NCI-H1417 treated with DMSO at 0.1 percent for 48 hours (cell line): Measurements from ENCODE around the gene ZBTB7C.

Source experiments
- DNase-seq: peaks from one replicate; lab custom pipeline; 2025; lab: John Stamatoyannopoulos, UW

The ZBTB7C gene

GRCh38 chr18:48034651-48035555 is 374.3 kb downstream of the ZBTB7C start:
- no peak for DNase-seq

GRCh38 chr18:48033790-48034650 is 375.2 kb downstream of the ZBTB7C start:
- DNase-seq, result no peak

- DNase-seq, result no peak
These were observed 376.1 kb downstream of the ZBTB7C start for GRCh38 chr18:48032876-48033789.

GRCh38 chr18:48031641-48032040 is 377.5 kb downstream of the ZBTB7C start:
- DNase-seq, result no peak

DNA sequence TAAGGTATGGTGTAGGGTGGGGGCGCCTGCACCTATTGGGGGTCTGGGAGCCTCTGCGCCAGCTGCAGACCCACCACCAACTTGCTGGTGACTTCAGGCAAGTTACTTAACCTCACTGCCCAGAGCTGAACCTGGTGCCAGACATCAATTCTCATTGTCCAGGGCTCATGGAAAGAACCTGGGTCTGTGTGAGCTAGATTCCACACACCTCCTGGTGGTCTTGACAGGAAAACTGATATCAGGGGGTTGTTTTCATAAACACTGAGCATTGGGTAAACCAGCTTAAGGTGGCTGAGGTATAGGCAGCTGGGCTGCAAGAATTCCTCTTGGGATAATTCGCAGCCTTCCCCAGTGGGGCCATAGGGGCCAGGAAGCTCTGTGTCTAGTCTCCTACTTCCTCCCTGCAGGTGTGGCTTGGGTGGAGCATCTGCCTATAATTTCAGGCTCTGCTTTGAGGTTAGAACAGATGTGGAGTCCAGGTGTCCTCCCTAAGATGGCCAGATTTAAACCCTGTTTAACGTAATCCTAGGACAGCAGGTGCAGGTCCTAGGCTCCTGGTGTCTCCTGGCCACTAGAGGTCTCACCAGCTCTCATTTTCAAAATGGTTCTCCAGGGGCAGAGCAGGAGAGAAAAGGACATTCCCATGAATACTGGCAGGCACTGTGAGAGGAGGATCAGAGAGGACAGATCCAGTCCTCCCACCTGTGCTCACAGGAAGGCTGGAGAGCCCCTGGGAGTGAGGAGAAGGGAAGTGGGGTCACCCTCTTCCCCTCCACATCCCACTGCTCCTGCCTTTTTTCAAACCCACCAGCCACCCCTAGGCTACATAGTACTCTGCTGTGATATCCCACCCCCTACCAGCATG is 378.3 kb downstream of the ZBTB7C start:
- DNase-seq, result peak; percentile 46

DNA sequence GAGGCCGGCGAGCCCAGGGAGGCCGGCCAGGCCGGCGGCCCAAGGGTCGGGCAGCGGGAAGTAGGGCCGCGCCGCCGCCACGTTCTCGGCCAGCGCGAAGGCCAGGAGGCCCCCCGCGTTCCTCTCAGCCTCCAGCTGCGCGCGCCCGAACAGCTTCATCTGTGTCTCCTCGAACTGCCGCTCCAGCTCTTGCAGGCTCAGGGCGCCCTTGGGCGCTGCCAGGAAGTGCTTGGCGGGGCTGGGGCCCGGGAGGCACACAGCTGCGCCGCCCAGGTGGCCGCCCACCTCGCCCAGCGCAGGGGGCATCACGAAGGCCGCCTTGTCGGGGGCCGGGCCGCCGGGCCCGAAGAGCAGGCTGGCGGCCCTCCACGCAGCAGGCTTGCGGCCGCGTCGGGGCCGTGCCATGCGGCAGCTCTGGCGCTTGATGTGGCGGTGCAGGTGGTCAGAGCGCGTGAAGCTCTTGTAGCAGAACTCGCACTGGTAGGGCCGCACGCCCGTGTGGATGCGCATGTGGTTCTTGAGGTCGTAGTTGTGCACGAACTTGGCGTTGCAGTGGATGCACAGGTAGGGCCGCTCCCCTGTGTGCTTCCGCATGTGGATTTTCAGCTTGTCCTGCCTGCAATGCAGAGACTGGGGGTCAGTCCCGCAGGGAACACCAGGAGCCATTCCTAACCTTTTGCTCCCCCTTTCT is 379.7 kb downstream of the ZBTB7C start:
- DNase-seq, result no peak

GRCh38 chr18:48028696-48029095 is 380.5 kb downstream of the ZBTB7C start:
- no peak for DNase-seq

GRCh38 chr18:48028081-48028480 is 381.1 kb downstream of the ZBTB7C start:
- DNase-seq, result no peak

- DNase-seq, result no peak
These were observed 381.7 kb downstream of the ZBTB7C start for GRCh38 chr18:48027401-48027963.

DNA sequence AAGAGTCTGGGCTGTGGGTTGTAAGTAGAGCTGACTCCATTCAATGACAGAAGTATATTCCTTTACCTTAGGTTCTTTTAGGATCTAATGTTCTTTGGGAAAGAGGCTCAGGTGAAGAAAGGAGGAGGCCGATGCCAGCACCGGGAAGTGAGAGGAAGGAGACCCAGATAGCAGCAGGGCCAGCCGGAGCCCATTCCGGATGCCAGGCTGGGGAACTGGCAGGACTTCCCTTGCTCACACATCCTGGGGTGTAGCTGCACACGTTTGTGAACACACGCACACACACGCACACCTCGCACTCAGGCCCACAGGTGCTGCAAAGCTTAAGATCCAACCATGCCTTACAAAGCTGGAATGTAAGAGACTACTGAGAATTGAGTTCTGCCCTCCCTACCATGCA is 383.0 kb downstream of the ZBTB7C start:
- no peak for DNase-seq

DNA sequence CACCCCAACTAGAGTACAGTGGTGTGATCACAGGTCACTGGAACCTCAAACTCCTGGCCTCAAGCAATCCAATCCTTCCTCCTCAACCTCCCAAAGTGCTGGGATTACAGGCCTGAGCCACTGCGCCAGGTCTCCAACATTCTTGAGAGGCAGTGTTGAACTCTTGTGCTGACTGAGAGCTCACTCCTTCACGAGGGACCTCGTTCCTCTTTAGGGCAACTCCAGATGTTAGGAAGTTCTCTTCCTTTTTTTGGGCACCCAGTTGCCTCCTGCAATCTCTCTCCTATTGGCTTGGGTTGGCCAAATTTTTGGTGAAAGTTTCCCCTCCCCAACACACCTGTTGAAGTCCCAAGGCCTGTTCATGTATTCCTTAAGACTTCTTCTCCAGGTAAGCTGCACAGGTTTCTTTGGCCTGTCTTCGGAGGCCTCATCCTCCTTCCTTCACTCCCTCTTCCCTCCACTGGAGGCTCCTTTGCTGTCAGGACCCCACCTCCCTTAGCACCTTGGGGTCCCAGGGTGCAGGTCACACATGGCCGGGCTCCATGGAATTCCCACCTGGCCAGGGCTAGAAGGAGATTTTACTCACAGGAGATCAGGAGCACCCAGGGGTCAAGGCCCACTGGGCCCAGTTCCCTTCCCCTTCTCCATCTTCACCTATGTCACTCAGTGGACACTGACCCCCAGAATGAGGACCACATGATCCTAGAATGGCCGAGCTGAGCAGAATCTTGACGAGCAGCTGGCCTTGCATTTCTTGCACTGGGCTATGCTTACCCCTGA is 384.1 kb downstream of the ZBTB7C start:
- DNase-seq, result no peak

DNA sequence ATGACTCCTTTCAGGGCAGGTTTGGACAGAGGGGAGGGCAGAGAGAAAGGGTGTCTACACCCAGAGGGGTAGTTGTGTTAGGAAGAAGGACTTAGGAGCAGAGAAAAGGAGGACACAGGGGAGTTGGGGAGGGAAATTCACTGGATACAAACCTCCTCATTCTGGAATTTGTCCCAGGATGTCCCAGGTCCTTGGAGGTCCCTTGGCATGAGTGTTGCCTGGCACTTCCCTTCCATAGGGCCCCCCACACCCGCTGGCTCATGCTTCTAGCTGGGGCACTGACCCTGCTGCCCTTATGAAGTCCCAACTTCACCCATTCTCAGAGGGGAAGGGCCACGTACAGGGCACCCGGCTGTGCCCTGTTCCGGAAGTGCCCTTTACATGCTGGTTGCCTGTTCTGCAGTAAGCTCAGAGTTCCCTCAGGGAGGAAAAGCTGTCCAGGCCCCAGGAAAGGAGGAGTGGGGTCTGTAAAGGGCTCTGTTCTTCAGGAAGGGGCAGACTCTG is 385.1 kb downstream of the ZBTB7C start:
- no peak for DNase-seq

GRCh38 chr18:48023334-48024008 is 385.7 kb downstream of the ZBTB7C start:
- peak; percentile 22 for DNase-seq

- DNase-seq, result peak; percentile 70
These were observed 386.5 kb downstream of the ZBTB7C start for GRCh38 chr18:48022531-48023329.

DNA sequence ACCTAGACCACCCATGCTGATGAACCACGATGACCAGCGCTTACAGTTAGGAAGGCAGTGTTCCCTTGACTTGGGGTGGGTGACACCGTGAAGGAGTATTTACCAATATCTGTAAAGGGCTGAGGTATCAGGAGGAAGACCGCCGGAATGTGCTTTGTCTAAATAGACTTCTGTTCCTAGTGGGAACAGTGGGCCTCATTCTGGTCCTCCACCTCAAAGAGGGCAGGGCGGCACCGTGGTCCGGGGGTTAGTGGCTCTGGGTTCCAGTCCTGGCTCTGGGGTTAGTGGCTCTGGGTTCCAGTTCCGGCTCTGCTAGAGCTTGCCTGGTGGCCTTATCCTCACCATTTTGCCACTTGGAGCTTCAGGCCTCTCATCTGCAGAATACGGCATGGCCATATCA is 387.2 kb downstream of the ZBTB7C start:
- no peak for DNase-seq

DNA sequence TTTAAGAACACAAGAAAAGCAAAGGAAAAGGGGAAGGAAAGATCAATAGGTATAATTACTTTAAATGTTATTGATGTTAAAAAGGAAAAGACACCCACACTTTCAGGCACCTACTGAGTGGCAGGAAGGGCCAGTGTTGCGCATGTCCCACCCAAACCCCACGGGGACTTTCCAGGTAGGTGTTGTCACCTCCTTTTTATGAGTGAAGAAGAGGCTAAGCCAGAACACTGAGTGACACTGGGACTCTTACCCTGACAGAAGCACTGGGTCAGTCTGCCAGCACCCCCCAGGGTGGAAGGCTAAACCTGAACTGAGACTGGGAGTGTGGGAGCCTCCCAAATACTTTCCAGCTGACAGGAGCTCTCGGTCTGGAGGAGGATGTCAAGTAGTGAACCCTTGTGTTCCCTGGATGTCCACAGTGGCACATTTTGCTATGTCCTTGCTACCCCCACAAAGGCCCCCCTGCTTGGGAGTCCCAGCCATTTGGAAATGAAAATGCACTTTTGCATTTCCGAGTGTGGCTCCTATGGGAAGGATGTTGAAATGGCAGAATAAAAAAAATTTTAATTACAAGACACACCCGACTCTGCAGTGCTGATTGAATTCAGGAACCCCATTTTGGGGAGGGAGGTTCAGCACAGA is 387.8 kb downstream of the ZBTB7C start:
- no peak for DNase-seq
